Fibroblast of mammary gland (primary cell): ENCODE measurements around the gene ARHGAP10.
A peak's percentile ranks its signal among the peaks of the same experiment; 100 is the strongest.

Source experiments
- DNase-seq: peaks from one replicate; pipeline ENCODE4 v3.0.0-alpha.2; 2010; ENCODE audit warnings: low read depth
- H3K4me3 ChIP-seq: 2 replicates; pipeline ENCODE4 v1.5.1; 2011; ENCODE audit warnings: low read depth, mild to moderate bottlenecking, low read length, moderate library complexity; ENCODE audit not compliant: control insufficient read depth
- CTCF ChIP-seq: conservative IDR thresholded peaks from 2 replicates; pipeline ENCODE4 v1.5.1; 2011; ENCODE audit warnings: low read depth, low read length, inconsistent platforms; ENCODE audit not compliant: control insufficient read depth, insufficient read depth

The ARHGAP10 gene

GRCh38 chr4:148093065-148093464 lies 361.2 kb downstream of the ARHGAP10 start:
- DNase-seq: no peak
- TF ChIP-seq CTCF: no peak
- no peak overlapping the region for H3K4me3 ChIP-seq

- no peak for TF ChIP-seq CTCF
- peak; percentile 16 for DNase-seq
- H3K4me3 ChIP-seq: no peak overlapping the region
Measured at GRCh38 chr4:148094149-148094548, 362.3 kb downstream of the ARHGAP10 start.

- DNase-seq: no peak
- no peak overlapping the region for H3K4me3 ChIP-seq
- TF ChIP-seq CTCF: no peak
Measured at GRCh38 chr4:148095346-148095923, 363.5 kb downstream of the ARHGAP10 start.

GRCh38 chr4:148097801-148098200 lies 365.9 kb downstream of the ARHGAP10 start:
- H3K4me3 ChIP-seq: no peak overlapping the region
- no peak for TF ChIP-seq CTCF
- DNase-seq: no peak

- TF ChIP-seq CTCF: no peak
- no peak overlapping the region for H3K4me3 ChIP-seq
- no peak for DNase-seq
Measured at GRCh38 chr4:148101235-148101634, 369.3 kb downstream of the ARHGAP10 start.

GRCh38 chr4:148101790-148102189 lies 369.9 kb downstream of the ARHGAP10 start:
- TF ChIP-seq CTCF: no peak
- no peak for DNase-seq

More at GRCh38 chr4:148101790-148102189, 369.9 kb downstream of the ARHGAP10 start:
- H3K4me3 ChIP-seq: no peak overlapping the region
